ENCODE data around the gene SCN10A.
A peak's percentile ranks its signal among the peaks of the same experiment; 100 is the strongest.

The SCN10A gene

GRCh38 chr3:38717355-38718240 lies 98.4 kb downstream of the SCN10A start:
- TF ChIP-seq CTCF (IDR thresholded peaks at IDR 0.05; ENCODE audit: low read depth, low read length, missing control alignments): no peak
- DNase-seq (ENCODE audit: low read depth): no peak

GRCh38 chr3:38713121-38713520 lies 102.9 kb downstream of the SCN10A start:
- DNase-seq (ENCODE audit: low read depth): no peak
- no peak for TF ChIP-seq CTCF (IDR thresholded peaks at IDR 0.05; ENCODE audit: low read depth, low read length, missing control alignments)
- H3K4me3 ChIP-seq (ENCODE audit: low read depth, low read length): no peak overlapping the region

More at GRCh38 chr3:38717355-38718240, 98.4 kb downstream of the SCN10A start:
- H3K4me3 ChIP-seq (ENCODE audit: low read depth, low read length): no peak overlapping the region

GRCh38 chr3:38711321-38711720 lies 104.7 kb downstream of the SCN10A start:
- no peak overlapping the region for H3K4me3 ChIP-seq (ENCODE audit: low read depth, low read length)
- TF ChIP-seq CTCF (IDR thresholded peaks at IDR 0.05; ENCODE audit: low read depth, low read length, missing control alignments): no peak
- no peak for DNase-seq (ENCODE audit: low read depth)

GRCh38 chr3:38707730-38708129 lies 108.3 kb downstream of the SCN10A start:
- TF ChIP-seq CTCF (IDR thresholded peaks at IDR 0.05; ENCODE audit: low read depth, low read length, missing control alignments): peak; percentile 55
- no peak for DNase-seq (ENCODE audit: low read depth)
- no peak overlapping the region for H3K4me3 ChIP-seq (ENCODE audit: low read depth, low read length)

- no peak for DNase-seq (ENCODE audit: low read depth)
- TF ChIP-seq CTCF (IDR thresholded peaks at IDR 0.05; ENCODE audit: low read depth, low read length, missing control alignments): no peak
These were observed 109.1 kb downstream of the SCN10A start for GRCh38 chr3:38706961-38707360.

GRCh38 chr3:38702231-38702630 lies 113.8 kb downstream of the SCN10A start:
- H3K4me3 ChIP-seq (ENCODE audit: low read depth, low read length): no peak overlapping the region
- DNase-seq (ENCODE audit: low read depth): no peak
- no peak for TF ChIP-seq CTCF (IDR thresholded peaks at IDR 0.05; ENCODE audit: low read depth, low read length, missing control alignments)

More at GRCh38 chr3:38706961-38707360, 109.1 kb downstream of the SCN10A start:
- no peak overlapping the region for H3K4me3 ChIP-seq (ENCODE audit: low read depth, low read length)

GRCh38 chr3:38698760-38699159 lies 117.3 kb downstream of the SCN10A start:
- DNase-seq (ENCODE audit: low read depth): no peak
- H3K4me3 ChIP-seq (ENCODE audit: low read depth, low read length): no peak overlapping the region
- no peak for TF ChIP-seq CTCF (IDR thresholded peaks at IDR 0.05; ENCODE audit: low read depth, low read length, missing control alignments)

Measured in GM12864 (cell line).